WTC11 (cell line): ENCODE measurements around the gene PCSK4.

Experiments used
- AFF4 ChIP-seq: sonication (generic); formaldehyde crosslinking; IDR thresholded peaks from 2 replicates; pipeline ENCODE4 v1.8.1; 2023; ENCODE audit warnings: mild to moderate bottlenecking, missing genetic modification reagents, borderline replicate concordance
- ATF6 ChIP-seq: sonication (generic); formaldehyde crosslinking; IDR thresholded peaks from 2 replicates; pipeline ENCODE4 v1.8.1; 2023; ENCODE audit warnings: mild to moderate bottlenecking, missing genetic modification reagents
- CTCF ChIP-seq: fragments of 200-600 bp; IDR thresholded peaks from 2 replicates; pipeline ENCODE4 v1.8.0; 2022; ENCODE audit warnings: antibody characterized with exemption
- NFATC4 ChIP-seq: fragments of 250-450 bp; sonication (Bioruptor Pico); IDR thresholded peaks from 2 replicates; pipeline ENCODE4 v1.9.0; 2021; ENCODE audit warnings: mild to moderate bottlenecking
- PREB ChIP-seq: sonication (generic); formaldehyde crosslinking; IDR thresholded peaks from 2 replicates; pipeline ENCODE4 v1.8.1; 2022; ENCODE audit warnings: mild to moderate bottlenecking, missing genetic modification reagents, moderate library complexity, borderline replicate concordance
- ZNF396 ChIP-seq: fragments of 250-450 bp; sonication (Bioruptor Pico); IDR thresholded peaks from 2 replicates; pipeline ENCODE4 v1.8.0; 2021; ENCODE audit warnings: mild to moderate bottlenecking, moderate library complexity, borderline replicate concordance

- TF ChIP-seq CTCF: no peak
- no peak for TF ChIP-seq ATF6 (CRISPR knock-in tag)
- no peak for TF ChIP-seq NFATC4 (CRISPR knock-in tag)
- TF ChIP-seq ZNF396: no peak
- TF ChIP-seq AFF4 (CRISPR knock-in tag): no peak
- no peak for TF ChIP-seq PREB (CRISPR knock-in tag)
Measured at GRCh38 chr19:1469255-1470054, 20.7 kb downstream of the PCSK4 start.
